ENCODE measurements around the gene KCNJ10.

Gene KCNJ10

GRCh38 chr1:159962176-159962575 is 107.8 kb downstream of the KCNJ10 start:
- DNase-seq (ENCODE audit: low read depth in 2 of 2) = no peak

GRCh38 chr1:159961636-159962035 is 108.3 kb downstream of the KCNJ10 start:
- no peak for DNase-seq (ENCODE audit: low read depth in 2 of 2)

GRCh38 chr1:159960721-159961381 is 109.1 kb downstream of the KCNJ10 start:
- no peak for DNase-seq (ENCODE audit: low read depth in 2 of 2)

- no peak for DNase-seq (ENCODE audit: low read depth in 2 of 2)
Observed at GRCh38 chr1:159959451-159959850, 110.5 kb downstream of the KCNJ10 start.

GRCh38 chr1:159958719-159959380 is 111.1 kb downstream of the KCNJ10 start:
- no peak for DNase-seq (ENCODE audit: low read depth in 2 of 2)

GRCh38 chr1:159957824-159958268 is 112.1 kb downstream of the KCNJ10 start:
- no peak for DNase-seq (ENCODE audit: low read depth in 2 of 2)

- DNase-seq (ENCODE audit: low read depth in 2 of 2) = no peak
Observed at GRCh38 chr1:159955456-159955855, 114.5 kb downstream of the KCNJ10 start.

GRCh38 chr1:159953536-159954515 is 116.1 kb downstream of the KCNJ10 start, which contains the start of gene SLAMF9:
Gene SLAMF9 (minus strand): TSS chr1:159954237. CDS start chr1:159954137, 100 bp downstream.
- DNase-seq (ENCODE audit: low read depth in 2 of 2) = no peak

GRCh38 chr1:159952932-159953331 is 117.0 kb downstream of the KCNJ10 start:
- DNase-seq (ENCODE audit: low read depth in 2 of 2) = no peak

GRCh38 chr1:159951551-159951950 is 118.4 kb downstream of the KCNJ10 start:
- no peak for DNase-seq (ENCODE audit: low read depth in 2 of 2)

GRCh38 chr1:159951016-159951415 is 118.9 kb downstream of the KCNJ10 start:
- no peak for DNase-seq (ENCODE audit: low read depth in 2 of 2)

GRCh38 chr1:159949981-159950381 is 120.0 kb downstream of the KCNJ10 start:
- no peak for DNase-seq (ENCODE audit: low read depth in 2 of 2)

GRCh38 chr1:159949123-159949522 is 120.8 kb downstream of the KCNJ10 start:
- no peak for DNase-seq (ENCODE audit: low read depth in 2 of 2)
